CD4-positive, alpha-beta T cell (primary cell): ENCODE results near the gene IGFL1. TPM values are rescaled to one million over a fixed set of nuclear protein-coding genes. Genes with fewer than 3 reads are reported as not detected.
"Not testable (repeated sequence)": the region's sequence is repeated elsewhere in the genome, so short reads cannot be mapped to it uniquely, and the experiment has no call there.

Experiments
- ATAC-seq: fragments of 200-7000 bp; cut with Tn5 transposase; one replicate; pipeline ENCODE4 v1.10.0; 2022; ENCODE audit warnings: mild to moderate bottlenecking; ENCODE audit not compliant: poor library complexity
- CTCF ChIA-PET: fragments of 350-600 bp; sonication (Branson Sonifier 250); formaldehyde crosslinking; loops from one replicate; lab custom pipeline; 2021; ENCODE audit warnings: antibody characterized with exemption, inconsistent platforms; lab: Charles Lee
- POLR2A ChIA-PET: fragments of 350-600 bp; sonication (Branson Sonifier 250); formaldehyde crosslinking; loops from one replicate; lab custom pipeline; 2021; ENCODE audit warnings: antibody characterized with exemption, inconsistent platforms; lab: Charles Lee
- DNase-seq, 14 experiments: peaks; one replicate each; pipeline ENCODE4 v3.0.0-alpha.2; 2013 to 2020; ENCODE audit warnings: mixed read lengths in 2 of 14
- H3K27ac ChIP-seq, 2 donors: one replicate each; pipeline versions ENCODE4 v1.5.1 to v1.7.0; 2013; ENCODE audit warnings: low read length in 2 of 2, low read depth in 1 of 2, mild to moderate bottlenecking in 1 of 2
- H3K27me3 ChIP-seq, 2 experiments: 1 replicate in 1 of 2; 2 replicates in 1 of 2; pipeline versions ENCODE4 v1.6.1 to v1.7.0; 2013; ENCODE audit warnings: low read length in 2 of 2, control low read depth in 1 of 2, mild to moderate bottlenecking in 1 of 2, moderate library complexity in 1 of 2; ENCODE audit not compliant: insufficient read depth in 2 of 2, control insufficient read depth in 1 of 2
- H3K36me3 ChIP-seq: one replicate; pipeline ENCODE4 v1.6.1; 2013; ENCODE audit warnings: low read length, control low read depth; ENCODE audit not compliant: insufficient read depth
- H3K4me1 ChIP-seq: one replicate; pipeline ENCODE4 v1.6.1; 2013; ENCODE audit warnings: low read length, control low read depth; ENCODE audit not compliant: insufficient read depth
- H3K4me3 ChIP-seq: one replicate; pipeline ENCODE4 v1.5.1; 2013; ENCODE audit warnings: mild to moderate bottlenecking, low read length, moderate library complexity
- H3K9me3 ChIP-seq, 2 experiments: 1 replicate in 1 of 2; 2 replicates in 1 of 2; pipeline versions ENCODE4 v1.6.1 to v1.7.0; 2013; ENCODE audit warnings: low read length in 2 of 2, mild to moderate bottlenecking in 2 of 2, control low read depth in 1 of 2, moderate library complexity in 1 of 2; ENCODE audit not compliant: control insufficient read depth in 1 of 2, insufficient read depth in 1 of 2
- H3K27ac Mint-ChIP-seq: one replicate; pipeline ENCODE4 v1.8.0; 2020; ENCODE audit warnings: mixed read lengths
- H3K27me3 Mint-ChIP-seq: one replicate; pipeline ENCODE4 v1.8.0; 2021; ENCODE audit warnings: mixed read lengths
- H3K36me3 Mint-ChIP-seq: one replicate; pipeline ENCODE4 v1.8.0; 2021; ENCODE audit warnings: low read depth, mixed read lengths
- H3K4me1 Mint-ChIP-seq: one replicate; pipeline ENCODE4 v1.8.0; 2021; ENCODE audit warnings: low read depth, mixed read lengths
- H3K4me3 Mint-ChIP-seq: one replicate; pipeline ENCODE4 v1.8.0; 2020; ENCODE audit warnings: mild to moderate bottlenecking, mixed read lengths
- H3K9me3 Mint-ChIP-seq: one replicate; pipeline ENCODE4 v1.8.0; 2020; ENCODE audit warnings: mixed read lengths
- CTCF ChIP-seq: fragments of 200-600 bp; IDR thresholded peaks from one replicate; pipeline ENCODE4 v1.8.0; 2022; ENCODE audit warnings: antibody characterized with exemption, mild to moderate bottlenecking
- intact Hi-C, 2 experiments: fragments of 100-400 bp; cut with DNase I in 1 of 2; cut with micrococcal nuclease in 1 of 2; formaldehyde crosslinking; loops; one replicate each; pipeline versions ENCODE4 v1.15.1 to v1.9.0; 2023 to 2025; cut with DNase I, micrococcal nuclease
- total RNA-seq, 174 experiments: library from RNA in 2 of 174; stranded (reverse) in 2 of 174; gene quantifications; one replicate each; pipeline ENCODE4 v1.2.3 and lab custom pipeline; 2021 to 2026

The IGFL1 gene
- total RNA-seq, 2 experiments from 2014 or later: not detected

GRCh38 chr19:46232029-46232428, 2.5 kb downstream of the IGFL1 start:
- H3K9me3 Mint-ChIP-seq: no peaks in the 10 kb centered on the region
- CTCF ChIA-PET: no interaction called here

GRCh38 chr19:46232468-46232867, 2.9 kb downstream of the IGFL1 start:
- Histone ChIP-seq H3K36me3 (no peaks in the 10 kb centered on the region), H3K4me1 (no peaks in the 10 kb centered on the region), H3K9me3 (peaks cover 0 to 4% of the 10 kb centered on the region in 2 experiments), H3K27me3 (peaks cover 3 to 28% of the 10 kb centered on the region in 2 experiments), H3K27ac (no peak overlapping the region), H3K4me3 (no peak overlapping the region)
- no peak overlapping the region for H3K4me3 Mint-ChIP-seq
- no peaks in the 10 kb centered on the region for H3K4me1 Mint-ChIP-seq
- ATAC-seq (no peak), DNase-seq (no peak)
- POLR2A ChIA-PET: no interaction called here
- intact Hi-C loops: no loop called here
- no peaks in the 10 kb centered on the region for H3K36me3 Mint-ChIP-seq
- no peaks in the 10 kb centered on the region for H3K9me3 Mint-ChIP-seq
- TF ChIP-seq CTCF: no peak
- H3K27me3 Mint-ChIP-seq: peaks cover 48% of the 10 kb centered on the region
- H3K27ac Mint-ChIP-seq: no peak overlapping the region
- CTCF ChIA-PET: no interaction called here

More at GRCh38 chr19:46232029-46232428, 2.5 kb downstream of the IGFL1 start:
- H3K4me3 ChIP-seq: no peak overlapping the region
- no peaks in the 10 kb centered on the region for H3K4me1 ChIP-seq
- no peak for DNase-seq
- no peak for TF ChIP-seq CTCF
- no peak overlapping the region for H3K27ac ChIP-seq
- intact Hi-C loops: no loop called here
- POLR2A ChIA-PET: no interaction called here
- no peaks in the 10 kb centered on the region for H3K36me3 Mint-ChIP-seq
- no peaks in the 10 kb centered on the region for H3K4me1 Mint-ChIP-seq
- peaks cover 53% of the 10 kb centered on the region for H3K27me3 Mint-ChIP-seq
- H3K27ac Mint-ChIP-seq: no peak overlapping the region
- no peaks in the 10 kb centered on the region for H3K36me3 ChIP-seq
- H3K9me3 ChIP-seq: peaks cover 0 to 4% of the 10 kb centered on the region in 2 experiments
- no peak for ATAC-seq
- H3K4me3 Mint-ChIP-seq: no peak overlapping the region
- peaks cover 3 to 28% of the 10 kb centered on the region in 2 experiments for H3K27me3 ChIP-seq

GRCh38 chr19:46232938-46233621, 3.5 kb downstream of the IGFL1 start:
- H3K9me3 Mint-ChIP-seq: no peaks in the 10 kb centered on the region
- peaks cover 52% of the 10 kb centered on the region for H3K27me3 Mint-ChIP-seq
- no peaks in the 10 kb centered on the region for H3K4me1 Mint-ChIP-seq

GRCh38 chr19:46233871-46234270, 4.3 kb downstream of the IGFL1 start:
- H3K9me3 ChIP-seq, ATAC-seq, H3K4me1 ChIP-seq, H3K36me3 Mint-ChIP-seq, POLR2A ChIA-PET, intact Hi-C loops, H3K27ac Mint-ChIP-seq, DNase-seq, H3K36me3 ChIP-seq, H3K27ac ChIP-seq, H3K9me3 Mint-ChIP-seq, H3K4me3 ChIP-seq, H3K4me1 Mint-ChIP-seq, CTCF ChIA-PET, H3K4me3 Mint-ChIP-seq: not testable (repeated sequence)
- H3K27me3 Mint-ChIP-seq: peaks cover 52% of the 10 kb centered on the region
- peaks cover 3 to 34% of the 10 kb centered on the region in 2 experiments for H3K27me3 ChIP-seq

More at GRCh38 chr19:46232938-46233621, 3.5 kb downstream of the IGFL1 start:
- POLR2A ChIA-PET: no interaction called here
- ATAC-seq (no peak), DNase-seq (no peak)
- Histone ChIP-seq H3K4me3 (no peak overlapping the region), H3K27me3 (peaks cover 3 to 28% of the 10 kb centered on the region in 2 experiments), H3K36me3 (no peaks in the 10 kb centered on the region), H3K4me1 (no peaks in the 10 kb centered on the region), H3K27ac (no peak overlapping the region), H3K9me3 (peaks cover 0 to 4% of the 10 kb centered on the region in 2 experiments)
- H3K27ac Mint-ChIP-seq: no peak overlapping the region
- intact Hi-C loops: no loop called here
- H3K36me3 Mint-ChIP-seq: no peaks in the 10 kb centered on the region
- H3K4me3 Mint-ChIP-seq: no peak overlapping the region
- TF ChIP-seq CTCF: no peak
- CTCF ChIA-PET: no interaction called here

- H3K4me1 ChIP-seq, CTCF ChIA-PET, H3K27ac Mint-ChIP-seq, ATAC-seq, DNase-seq, H3K4me1 Mint-ChIP-seq, H3K27ac ChIP-seq, H3K9me3 Mint-ChIP-seq, H3K36me3 ChIP-seq, H3K9me3 ChIP-seq, H3K4me3 ChIP-seq, H3K4me3 Mint-ChIP-seq, POLR2A ChIA-PET, H3K36me3 Mint-ChIP-seq, intact Hi-C loops: not testable (repeated sequence)
- peaks cover 70% of the 10 kb centered on the region for H3K27me3 Mint-ChIP-seq
- H3K27me3 ChIP-seq: peaks cover 0 to 29% of the 10 kb centered on the region in 2 experiments
Observed at GRCh38 chr19:46238141-46238540, 8.6 kb downstream of the IGFL1 start.
